Pancreas (tissue), 10 donors: ENCODE data around the gene POMP. TPM values are rescaled to one million over a fixed set of nuclear protein-coding genes. Genes with fewer than 3 reads are reported as not detected.
A peak's percentile ranks its signal among the peaks of the same experiment; 100 is the strongest.

Source experiments
- ATAC-seq, 4 donors: fragments of 200-7000 bp; cut with Tn5 transposase; one replicate each; pipeline versions ENCODE4 v1.8.0 to v1.9.1; 2020; ENCODE audit warnings: mild to moderate bottlenecking in 4 of 4, moderate library complexity in 4 of 4
- DNase-seq, 6 donors: peaks; one replicate each; pipeline ENCODE4 v3.0.0-alpha.2; 2020
- FAIRE-seq: peaks from 2 replicates; lab custom pipeline; 2012; peaks lifted over from hg19 to GRCh38; lab: Jason Lieb, UNC
- H3K27ac ChIP-seq, 4 donors: fragments of 200-600 bp; sonication (generic); 1 replicate in 3 of 4; 2 replicates in 1 of 4; pipeline versions ENCODE4 v1.5.0 to v1.8.0; 2020
- H3K27me3 ChIP-seq, 4 donors: fragments of 200-600 bp; one replicate each; pipeline ENCODE4 v1.8.0; 2021
- H3K36me3 ChIP-seq, 3 donors: fragments of 200-600 bp; sonication (generic) in 1 of 3; one replicate each; pipeline versions ENCODE4 v1.5.0 to v1.8.0; 2020 to 2021
- H3K4me1 ChIP-seq, 3 donors: fragments of 200-600 bp; one replicate each; pipeline ENCODE4 v1.8.0; 2021
- H3K4me3 ChIP-seq, 4 donors: fragments of 200-600 bp; sonication (generic) in 2 of 4; one replicate each; pipeline versions ENCODE4 v1.5.0 to v1.8.0; 2020 to 2021
- H3K9me3 ChIP-seq, 4 donors: fragments of 200-600 bp; one replicate each; pipeline ENCODE4 v1.8.0; 2021
- WGBS, 2 donors: extraction: QIAGEN DNeasy Blood & Tissue Kit; methylation state at CpG; one replicate each; pipeline ENCODE4 v1.1.7; 2013; 5-methylcytosine and 5-hydroxymethylcytosine counted together
- intact Hi-C, 3 donors: fragments of 100-400 bp; cut with DNase I; formaldehyde crosslinking; loops; one replicate each; pipeline versions ENCODE4 v1.11.1 to v1.14.2; 2022
- polyA plus RNA-seq, 2 donors: library from polyadenylated mRNA; stranded (reverse); fragments of 200-250 nt; gene quantifications; one replicate each; pipeline ENCODE4 v1.2.3, GENCODE V29; 2013
- total RNA-seq, 6 donors: library from RNA; stranded (reverse); fragmentation: NEBNext Ultra II Directional in 4 of 6; extraction: Animal tissue kit (Norgen Biotek cat#: 25700) in 4 of 6; gene quantifications; one replicate each; pipeline versions ENCODE4 v1.2.1 to v1.2.4, GENCODE V29; 2021 to 2023
- TF ChIP-seq, protein P1 (sequence below), 4 donors: fragments of 200-600 bp; sonication (generic) in 3 of 4; IDR thresholded peaks; one replicate each; pipeline versions ENCODE4 v1.5.0 to v1.8.0; 2021; ENCODE audit warnings: antibody characterized with exemption in 4 of 4
- donor health status: healthy with polysubstance abuse.
- donor health status: DM: no; HTN: no; CAD: no; lungs with moderate emphysema.
- donor health status: DM: no; HTN: no; CAD: no.
- donor health status: control.
- donor health status: control.
- donor health status: Bipolar disorder and iron deficiency.
- donor health status: DM: yes; HTN: yes; CAD: no.
- donor health status: DM: no; HTN: no; CAD: no.
- donor health status: DM: no; HTN: no; CAD: no.
- donor health status: DM: yes; HTN: yes; CAD: no.

Gene POMP
- total and polyA plus RNA-seq, 8 donors, result 13.9 to 39.5 (median 21.9) TPM

DNA sequence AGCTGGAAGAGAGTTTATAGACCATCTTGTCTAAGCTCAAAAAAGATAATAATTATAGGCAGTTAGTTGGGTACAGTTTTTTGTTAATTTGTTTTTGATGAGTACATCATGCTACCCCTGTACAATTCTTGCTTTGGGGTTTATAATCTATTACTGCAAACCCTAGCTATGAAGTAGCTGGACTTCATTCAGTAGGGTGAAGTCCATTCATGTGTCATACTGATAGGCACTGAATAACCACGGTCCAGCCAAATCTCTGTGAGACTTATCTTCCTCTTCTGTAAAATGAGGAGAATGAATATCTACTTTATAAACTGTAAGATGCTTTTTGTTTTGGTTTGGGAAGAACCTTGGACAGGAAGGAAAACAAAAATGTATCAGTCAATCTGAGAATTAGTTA lies 40.3 kb downstream of the POMP start:
- Histone ChIP-seq H3K4me3 (no peak overlapping the region), H3K27me3 (no peaks in the 10 kb centered on the region), H3K27ac (no peak overlapping the region), H3K9me3 (no peaks in the 10 kb centered on the region), H3K4me1 (no peaks in the 10 kb centered on the region), H3K36me3 (peaks cover 0 to 13% (median 10%) of the 10 kb centered on the region in 3 donors)
- intact Hi-C loops, result no loop called here
- 84 to 86% methylated on average over 1 of the region's 1 CpG for WGBS, 2 donors
- DNase-seq (no peak), FAIRE-seq (no peak), ATAC-seq (no peak)
- TF ChIP-seq, protein P1, sequence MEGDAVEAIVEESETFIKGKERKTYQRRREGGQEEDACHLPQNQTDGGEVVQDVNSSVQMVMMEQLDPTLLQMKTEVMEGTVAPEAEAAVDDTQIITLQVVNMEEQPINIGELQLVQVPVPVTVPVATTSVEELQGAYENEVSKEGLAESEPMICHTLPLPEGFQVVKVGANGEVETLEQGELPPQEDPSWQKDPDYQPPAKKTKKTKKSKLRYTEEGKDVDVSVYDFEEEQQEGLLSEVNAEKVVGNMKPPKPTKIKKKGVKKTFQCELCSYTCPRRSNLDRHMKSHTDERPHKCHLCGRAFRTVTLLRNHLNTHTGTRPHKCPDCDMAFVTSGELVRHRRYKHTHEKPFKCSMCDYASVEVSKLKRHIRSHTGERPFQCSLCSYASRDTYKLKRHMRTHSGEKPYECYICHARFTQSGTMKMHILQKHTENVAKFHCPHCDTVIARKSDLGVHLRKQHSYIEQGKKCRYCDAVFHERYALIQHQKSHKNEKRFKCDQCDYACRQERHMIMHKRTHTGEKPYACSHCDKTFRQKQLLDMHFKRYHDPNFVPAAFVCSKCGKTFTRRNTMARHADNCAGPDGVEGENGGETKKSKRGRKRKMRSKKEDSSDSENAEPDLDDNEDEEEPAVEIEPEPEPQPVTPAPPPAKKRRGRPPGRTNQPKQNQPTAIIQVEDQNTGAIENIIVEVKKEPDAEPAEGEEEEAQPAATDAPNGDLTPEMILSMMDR (IDR thresholded peaks at IDR 0.05), result no peak

DNA sequence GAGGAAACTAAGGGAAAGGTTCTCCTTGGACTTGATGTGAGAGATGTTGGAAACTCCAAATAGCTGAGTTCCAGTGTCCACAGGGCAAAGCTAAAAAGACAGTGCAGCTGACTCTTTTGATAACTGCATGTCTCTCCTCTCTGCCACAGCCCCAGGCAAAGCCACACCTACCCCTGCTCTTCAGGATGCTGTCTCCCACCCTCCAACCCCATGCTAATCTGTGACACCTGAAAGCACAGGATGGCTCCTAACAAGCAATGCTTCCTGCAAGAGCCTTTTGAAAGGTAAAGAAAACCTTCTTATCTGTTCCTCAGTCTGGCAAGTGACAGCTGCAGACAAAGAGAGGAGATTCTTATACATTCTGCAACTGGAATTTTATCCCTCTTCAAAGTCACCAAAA lies 45.4 kb downstream of the POMP start:
- DNase-seq, result no peak
- ATAC-seq, result no peak
- no peak for FAIRE-seq
- Histone ChIP-seq H3K4me1 (no peaks in the 10 kb centered on the region), H3K9me3 (no peaks in the 10 kb centered on the region), H3K27ac (no peak overlapping the region), H3K4me3 (no peak overlapping the region), H3K36me3 (peaks cover 0 to 13% (median 10%) of the 10 kb centered on the region in 3 donors), H3K27me3 (no peaks in the 10 kb centered on the region)
- TF ChIP-seq, protein P1 (IDR thresholded peaks at IDR 0.05), result no peak
- intact Hi-C loops, result no loop called here

DNA sequence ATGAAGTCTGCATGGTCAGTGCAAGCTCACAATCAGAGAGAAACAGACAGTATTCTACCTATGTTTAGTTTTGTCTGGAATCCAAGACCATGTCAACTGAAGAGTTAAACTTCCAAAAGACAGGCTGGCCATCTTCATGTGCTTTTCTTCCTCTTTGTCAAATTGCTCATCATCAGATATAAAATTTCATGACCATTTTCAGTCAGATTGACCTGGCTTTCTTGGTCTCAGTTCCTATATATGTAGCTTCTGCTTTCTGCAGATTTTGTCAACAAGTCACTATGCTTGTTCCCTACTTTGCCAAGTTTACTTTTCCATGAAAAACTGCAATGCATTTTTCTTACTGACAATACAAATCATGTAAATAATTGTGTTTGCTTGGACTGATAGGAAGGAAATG lies 46.0 kb downstream of the POMP start:
- TF ChIP-seq, protein P1 (IDR thresholded peaks at IDR 0.05), result no peak

DNA sequence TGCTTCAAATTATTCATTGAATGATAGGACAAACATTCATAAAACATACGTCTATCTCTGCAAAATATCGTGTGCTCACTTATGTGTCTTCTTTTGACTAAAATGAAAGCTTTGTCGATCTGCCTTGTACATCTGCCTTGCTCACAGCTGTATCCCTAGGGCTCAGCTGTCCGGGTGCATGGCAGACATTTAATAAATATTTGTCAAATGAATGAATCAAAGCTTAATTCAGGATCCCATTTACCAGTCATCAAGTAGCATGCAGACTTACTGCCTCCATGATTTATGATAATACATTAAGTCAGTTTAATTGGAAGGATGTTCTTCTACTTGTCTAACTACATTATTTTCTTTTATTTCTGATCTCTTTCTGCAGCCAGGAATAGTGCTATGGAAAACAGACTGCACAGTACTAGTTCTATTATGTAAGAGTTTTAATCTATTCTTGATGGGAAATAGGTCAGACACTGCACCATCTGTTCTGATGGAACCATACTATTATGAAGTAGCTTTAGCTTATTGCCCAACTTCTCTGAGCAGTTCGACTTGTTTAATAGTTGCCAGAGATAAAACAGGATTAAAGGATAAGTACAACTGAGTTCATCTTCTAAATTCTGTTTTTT lies 46.6 kb downstream of the POMP start:
- ATAC-seq (peak in 3 of 4 donors; percentile 23 to 66 (median 44)), FAIRE-seq (no peak), DNase-seq (no peak)
- H3K27ac ChIP-seq, result no peak overlapping the region
- 75 to 77% methylated on average over 5 of the region's 5 CpGs for WGBS, 2 donors
- H3K36me3 ChIP-seq, result peaks cover 0 to 8% (median 6%) of the 10 kb centered on the region in 3 donors
- no peaks in the 10 kb centered on the region for H3K9me3 ChIP-seq
- TF ChIP-seq, protein P1 (IDR thresholded peaks at IDR 0.05), result no peak
- intact Hi-C loops, result no loop called here
- no peak overlapping the region for H3K4me3 ChIP-seq
- no peaks in the 10 kb centered on the region for H3K27me3 ChIP-seq
- no peaks in the 10 kb centered on the region for H3K4me1 ChIP-seq

More for the DNA sequence above, 46.0 kb downstream of the POMP start:
- no peaks in the 10 kb centered on the region for H3K9me3 ChIP-seq
- no peaks in the 10 kb centered on the region for H3K4me1 ChIP-seq
- H3K36me3 ChIP-seq, result peaks cover 0 to 12% (median 10%) of the 10 kb centered on the region in 3 donors
- DNase-seq (no peak), ATAC-seq (peak in 1 of 4 donors; percentile 40), FAIRE-seq (no peak)
- no peaks in the 10 kb centered on the region for H3K27me3 ChIP-seq
- intact Hi-C loops, result no loop called here
- no peak overlapping the region for H3K4me3 ChIP-seq
- no peak overlapping the region for H3K27ac ChIP-seq

DNA sequence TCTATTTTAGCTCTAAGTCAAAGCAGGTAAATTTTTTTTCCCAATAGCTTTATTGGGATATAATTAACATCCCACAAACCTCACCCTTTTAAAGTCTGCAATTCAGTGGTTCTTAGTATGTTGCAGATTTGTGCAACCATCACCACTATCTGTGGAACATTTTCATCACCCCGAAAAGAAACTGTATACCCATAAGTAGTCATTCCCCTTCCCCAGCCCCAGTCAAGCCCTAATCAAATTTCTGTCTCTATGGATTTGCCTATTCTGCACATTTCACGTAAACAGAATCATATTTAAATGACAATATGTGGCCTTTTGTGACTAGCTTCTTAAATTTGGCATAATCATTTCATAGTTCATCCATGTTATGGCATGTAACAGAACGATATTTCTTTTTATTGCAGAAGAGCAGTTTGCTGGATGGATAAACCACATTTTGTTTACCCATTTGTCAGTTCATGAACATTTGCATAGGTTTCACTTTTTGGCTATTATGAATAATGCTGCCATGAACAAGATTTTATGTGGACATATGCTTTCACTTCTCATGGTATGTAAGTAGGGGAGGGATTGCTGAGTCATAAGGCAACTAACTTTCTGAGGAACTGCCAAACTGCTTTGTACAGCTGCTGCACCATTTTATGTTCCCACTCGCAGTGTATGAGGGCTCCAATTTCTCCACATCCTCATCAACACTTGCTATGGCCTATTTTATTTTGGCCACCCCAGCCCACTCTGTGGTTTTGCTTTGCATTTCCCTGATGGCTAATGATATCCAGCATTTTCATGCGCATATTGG lies 48.9 kb downstream of the POMP start:
- FAIRE-seq, result no peak
- intact Hi-C loops, result no loop called here
- peak; percentile 56 to 84 (median 68) for ATAC-seq

More for the DNA sequence above, 48.9 kb downstream of the POMP start:
- 83% methylated on average over 5 of the region's 5 CpGs for WGBS, 2 donors
- no peaks in the 10 kb centered on the region for H3K9me3 ChIP-seq
- DNase-seq, result peak in 1 of 6 donors; percentile 32
- TF ChIP-seq, protein P1 (IDR thresholded peaks at IDR 0.05), result no peak
- H3K27ac ChIP-seq, result no peak overlapping the region
- H3K4me1 ChIP-seq, result no peaks in the 10 kb centered on the region
- no peak overlapping the region for H3K4me3 ChIP-seq
- H3K36me3 ChIP-seq, result no peaks in the 10 kb centered on the region
- no peaks in the 10 kb centered on the region for H3K27me3 ChIP-seq
